Measurements from ENCODE around the gene WDR41. TPM values are rescaled to one million over a fixed set of nuclear protein-coding genes. Genes with fewer than 3 reads are reported as not detected.
"Not testable (repeated sequence)": the region's sequence is repeated elsewhere in the genome, so short reads cannot be mapped to it uniquely, and the experiment has no call there.

Gene WDR41
- total RNA-seq, 3 donors from 2014 or later = 15.8 to 33.1 (median 21.8) TPM

DNA sequence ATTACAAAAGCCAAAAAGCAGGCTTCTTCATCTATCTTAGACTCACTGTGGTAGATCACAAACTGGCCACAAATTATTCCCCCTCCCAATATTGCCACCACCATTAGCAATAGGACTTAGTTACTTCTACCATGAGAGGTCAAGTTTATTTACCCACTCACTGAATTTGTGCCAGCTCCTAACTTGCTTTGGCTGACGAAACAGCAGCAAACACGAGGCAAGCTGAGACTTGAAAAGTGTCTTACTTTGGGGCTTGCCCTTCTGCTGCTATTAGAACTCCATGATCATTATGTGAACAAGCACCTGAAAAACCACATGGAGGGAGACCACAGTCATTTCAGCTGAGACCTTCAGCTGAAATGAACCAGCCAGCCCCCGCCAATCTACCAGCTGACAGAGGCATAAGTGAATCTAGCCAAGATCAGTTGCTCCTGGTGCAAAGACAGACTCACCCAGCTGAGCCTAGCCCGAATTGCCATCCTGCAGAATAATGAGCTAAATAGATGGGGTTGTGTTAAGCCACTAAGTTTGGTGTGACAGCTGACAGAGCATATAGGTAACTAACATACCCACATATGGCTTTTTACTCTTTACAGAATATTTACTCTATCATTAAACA, 5.7 kb downstream of the WDR41 start:
- TF ChIP-seq, protein P1, sequence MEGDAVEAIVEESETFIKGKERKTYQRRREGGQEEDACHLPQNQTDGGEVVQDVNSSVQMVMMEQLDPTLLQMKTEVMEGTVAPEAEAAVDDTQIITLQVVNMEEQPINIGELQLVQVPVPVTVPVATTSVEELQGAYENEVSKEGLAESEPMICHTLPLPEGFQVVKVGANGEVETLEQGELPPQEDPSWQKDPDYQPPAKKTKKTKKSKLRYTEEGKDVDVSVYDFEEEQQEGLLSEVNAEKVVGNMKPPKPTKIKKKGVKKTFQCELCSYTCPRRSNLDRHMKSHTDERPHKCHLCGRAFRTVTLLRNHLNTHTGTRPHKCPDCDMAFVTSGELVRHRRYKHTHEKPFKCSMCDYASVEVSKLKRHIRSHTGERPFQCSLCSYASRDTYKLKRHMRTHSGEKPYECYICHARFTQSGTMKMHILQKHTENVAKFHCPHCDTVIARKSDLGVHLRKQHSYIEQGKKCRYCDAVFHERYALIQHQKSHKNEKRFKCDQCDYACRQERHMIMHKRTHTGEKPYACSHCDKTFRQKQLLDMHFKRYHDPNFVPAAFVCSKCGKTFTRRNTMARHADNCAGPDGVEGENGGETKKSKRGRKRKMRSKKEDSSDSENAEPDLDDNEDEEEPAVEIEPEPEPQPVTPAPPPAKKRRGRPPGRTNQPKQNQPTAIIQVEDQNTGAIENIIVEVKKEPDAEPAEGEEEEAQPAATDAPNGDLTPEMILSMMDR (IDR thresholded peaks at IDR 0.05) = no peak
- Histone ChIP-seq H3K9me3 (no peaks in the 10 kb centered on the region), H3K4me1 (ENCODE audit: low read depth) (peaks cover 7% of the 10 kb centered on the region), H3K36me3 (ENCODE audit: low read depth) (no peaks in the 10 kb centered on the region), H3K4me3 (no peak overlapping the region)
- ATAC-seq = no peak
- intact Hi-C loops (cut with DNase I, micrococcal nuclease) = no loop called here
- no peak for DNase-seq

DNA sequence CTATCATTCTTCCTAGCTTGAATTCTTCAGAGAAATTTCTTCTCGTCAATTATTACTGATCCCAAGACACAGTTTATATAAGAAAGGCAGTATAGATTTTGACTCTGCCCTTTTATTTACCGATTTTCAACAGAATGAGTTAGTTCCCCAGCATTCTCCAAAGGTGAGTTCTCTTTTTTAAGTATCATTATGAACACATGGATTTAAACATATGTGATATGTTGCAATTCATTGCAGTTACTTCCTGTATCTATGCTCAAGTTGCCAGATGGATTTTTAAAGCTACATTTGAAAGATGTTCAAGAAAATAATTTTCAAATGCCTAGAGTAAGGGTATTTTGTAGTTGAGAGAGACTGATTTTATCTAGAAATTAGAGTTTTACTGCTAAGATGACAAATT, 8.4 kb downstream of the WDR41 start:
- DNase-seq (no peak), ATAC-seq (no peak)
- H3K9me3 ChIP-seq = no peaks in the 10 kb centered on the region
- no peaks in the 10 kb centered on the region for H3K4me1 ChIP-seq (ENCODE audit: low read depth)
- H3K36me3 ChIP-seq (ENCODE audit: low read depth) = no peaks in the 10 kb centered on the region
- TF ChIP-seq, protein P1 (IDR thresholded peaks at IDR 0.05) = no peak
- H3K4me3 ChIP-seq = no peak overlapping the region
- intact Hi-C loops (cut with DNase I, micrococcal nuclease) = no loop called here

DNA sequence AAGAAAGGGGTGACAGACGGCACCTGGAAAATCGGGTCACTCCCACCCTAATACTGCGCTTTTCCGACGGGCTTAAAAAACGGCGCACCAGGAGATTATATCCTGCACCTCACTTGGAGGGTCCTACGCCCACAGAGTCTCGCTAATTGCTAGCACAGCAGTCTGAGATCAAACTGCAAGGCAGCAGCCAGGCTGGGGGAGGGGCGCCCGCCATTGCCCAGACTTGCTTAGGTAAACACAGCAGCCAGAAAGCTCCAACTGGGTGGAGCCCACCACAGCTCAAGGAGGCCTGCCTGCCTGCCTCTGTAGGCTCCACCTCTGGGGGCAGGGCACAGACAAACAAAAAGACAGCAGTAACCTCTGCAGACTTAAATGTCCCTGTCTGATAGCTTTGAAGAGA, 17.1 kb downstream of the WDR41 start:
- H3K4me1 ChIP-seq (ENCODE audit: low read depth); H3K36me3 ChIP-seq (ENCODE audit: low read depth); H3K4me3 ChIP-seq; intact Hi-C loops (cut with DNase I, micrococcal nuclease); ATAC-seq; H3K9me3 ChIP-seq; DNase-seq: not testable (repeated sequence)

DNA sequence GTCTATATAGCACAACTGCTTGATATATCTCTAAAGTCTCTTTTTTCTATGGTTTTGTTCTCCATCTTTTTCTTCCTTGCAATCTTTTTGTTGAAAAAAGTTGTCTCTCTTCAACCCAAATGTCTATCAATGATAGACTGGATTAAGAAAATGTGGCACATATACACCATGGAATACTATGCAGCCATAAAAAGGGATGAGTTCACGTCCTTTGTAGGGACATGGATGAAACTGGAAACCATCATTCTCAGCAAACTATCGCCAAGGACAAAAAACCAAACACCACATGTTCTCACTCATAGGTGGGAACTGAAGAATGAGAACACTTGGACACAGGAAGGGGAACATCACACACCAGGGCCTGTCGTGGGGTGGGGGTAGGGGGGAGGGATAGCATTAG, 23.2 kb downstream of the WDR41 start:
- H3K9me3 ChIP-seq; H3K36me3 ChIP-seq (ENCODE audit: low read depth); H3K4me3 ChIP-seq; H3K4me1 ChIP-seq (ENCODE audit: low read depth); ATAC-seq; intact Hi-C loops (cut with DNase I, micrococcal nuclease); DNase-seq: not testable (repeated sequence)

DNA sequence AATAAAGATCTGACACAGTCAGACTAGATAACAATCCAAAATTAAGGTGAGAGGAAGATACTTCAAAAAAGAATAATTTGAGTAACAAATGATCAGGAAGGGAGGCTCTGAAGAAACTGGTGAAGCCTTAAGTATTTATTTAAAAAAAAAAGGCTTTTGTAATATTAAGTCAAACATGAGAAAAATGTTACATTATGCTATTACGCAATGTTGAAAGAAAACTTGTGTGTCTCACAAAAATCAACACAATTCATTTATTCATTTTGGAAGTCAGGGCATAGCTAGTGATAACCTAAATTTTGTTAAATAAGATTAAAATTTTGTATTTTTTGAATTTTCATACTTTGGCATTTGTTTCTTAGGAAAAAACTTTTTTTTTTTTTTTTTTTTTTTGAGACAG, 28.2 kb downstream of the WDR41 start:
- intact Hi-C loops (cut with DNase I, micrococcal nuclease) = no loop called here
- Histone ChIP-seq H3K9me3 (no peaks in the 10 kb centered on the region), H3K4me1 (ENCODE audit: low read depth) (no peaks in the 10 kb centered on the region), H3K36me3 (ENCODE audit: low read depth) (no peaks in the 10 kb centered on the region), H3K4me3 (no peak overlapping the region)
- TF ChIP-seq, protein P1 (IDR thresholded peaks at IDR 0.05) = no peak
- no peak for ATAC-seq
- DNase-seq = no peak

DNA sequence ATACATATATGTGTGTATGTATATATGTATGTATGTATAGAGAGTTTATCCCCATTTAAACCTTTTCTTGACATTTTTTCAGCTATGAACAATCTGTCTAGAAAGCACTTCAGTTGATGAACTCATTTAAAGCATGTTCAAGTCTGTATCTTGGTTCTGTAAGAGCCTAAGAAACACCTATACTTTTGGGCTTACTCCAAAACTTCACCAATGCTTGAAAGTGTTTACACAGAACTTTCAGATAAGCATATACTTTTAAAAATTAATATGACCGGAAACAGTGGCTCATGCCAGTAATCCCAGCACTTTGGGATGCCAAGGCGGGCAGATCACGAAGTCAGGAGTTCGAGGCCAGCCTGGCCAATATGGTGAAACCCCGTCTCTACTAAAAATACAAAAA, 30.8 kb downstream of the WDR41 start:
- H3K9me3 ChIP-seq = no peaks in the 10 kb centered on the region
- no peak for DNase-seq
- intact Hi-C loops (cut with DNase I, micrococcal nuclease) = no loop called here
- H3K36me3 ChIP-seq (ENCODE audit: low read depth) = no peaks in the 10 kb centered on the region
- no peak for ATAC-seq
- TF ChIP-seq, protein P1 (IDR thresholded peaks at IDR 0.05) = no peak
- no peaks in the 10 kb centered on the region for H3K4me1 ChIP-seq (ENCODE audit: low read depth)
- no peak overlapping the region for H3K4me3 ChIP-seq

DNA sequence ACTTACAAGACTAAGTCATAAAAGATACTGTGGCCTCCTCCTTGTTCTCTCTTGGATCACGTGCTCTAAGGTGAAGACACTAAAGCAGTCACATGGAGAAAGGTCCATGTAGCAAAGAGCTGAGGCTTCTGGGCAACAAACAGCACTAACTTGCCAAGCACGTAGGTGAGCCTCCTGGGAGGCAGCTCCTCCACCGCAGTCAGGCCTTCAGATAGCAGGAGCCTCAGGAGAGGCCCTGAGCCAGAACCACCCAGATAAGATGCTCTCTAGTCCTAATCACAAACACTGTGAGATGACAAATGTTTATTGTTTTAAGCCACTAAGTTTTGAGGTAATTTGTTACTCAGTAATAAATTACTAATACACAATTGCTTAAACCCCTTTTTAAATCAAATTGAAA, 38.0 kb downstream of the WDR41 start:
- no peaks in the 10 kb centered on the region for H3K9me3 ChIP-seq
- TF ChIP-seq, protein P1 (IDR thresholded peaks at IDR 0.05) = no peak
- intact Hi-C loops (cut with DNase I, micrococcal nuclease) = no loop called here
- ATAC-seq = no peak
- no peak overlapping the region for H3K4me3 ChIP-seq
- no peaks in the 10 kb centered on the region for H3K4me1 ChIP-seq (ENCODE audit: low read depth)
- DNase-seq = no peak
- no peaks in the 10 kb centered on the region for H3K36me3 ChIP-seq (ENCODE audit: low read depth)
